Progenitor cell of endocrine pancreas (in vitro differentiated cells): Measurements from ENCODE around the gene RNF19B. TPM values are rescaled to one million over a fixed set of nuclear protein-coding genes. Genes with fewer than 3 reads are reported as not detected.
A peak's percentile ranks its signal among the peaks of the same experiment; 100 is the strongest.

Experiments used
- DNase-seq: peaks from one replicate; pipeline ENCODE4 v3.0.0; 2021; ENCODE audit warnings: low spot score; ENCODE audit not compliant: unreplicated experiment
- H3K27ac Mint-ChIP-seq: 2 replicates; pipeline ENCODE4 v1.8.0; 2021; ENCODE audit warnings: mild to moderate bottlenecking, moderate library complexity, mixed read lengths
- H3K27me3 Mint-ChIP-seq: 2 replicates; pipeline ENCODE4 v1.8.0; 2021; ENCODE audit warnings: mixed read lengths
- H3K36me3 Mint-ChIP-seq: 2 replicates; pipeline ENCODE4 v1.8.0; 2022; ENCODE audit warnings: mixed read lengths; ENCODE audit not compliant: insufficient read depth
- H3K4me1 Mint-ChIP-seq: 2 replicates; pipeline ENCODE4 v1.8.0; 2021; ENCODE audit warnings: low read depth, mixed read lengths
- H3K4me3 Mint-ChIP-seq: 2 replicates; pipeline ENCODE4 v1.8.0; 2021; ENCODE audit warnings: low read depth, mild to moderate bottlenecking, moderate library complexity, mixed read lengths
- H3K9me3 Mint-ChIP-seq: 2 replicates; pipeline ENCODE4 v1.8.0; 2021; ENCODE audit warnings: low read depth, mixed read lengths
- total RNA-seq: library from RNA; stranded (reverse); gene quantifications from 2 replicates; pipeline ENCODE4 v1.2.1, GENCODE V29; 2021
- TF ChIP-seq, protein P1 (sequence below): fragments of 200-600 bp; sonication (generic); IDR thresholded peaks from one replicate; pipeline ENCODE4 v1.5.0; 2021; ENCODE audit warnings: antibody characterized with exemption, mild to moderate bottlenecking; ENCODE audit not compliant: unreplicated experiment

Gene RNF19B
- total RNA-seq, 1 donor from 2014 or later, result 14.2 TPM

DNA sequence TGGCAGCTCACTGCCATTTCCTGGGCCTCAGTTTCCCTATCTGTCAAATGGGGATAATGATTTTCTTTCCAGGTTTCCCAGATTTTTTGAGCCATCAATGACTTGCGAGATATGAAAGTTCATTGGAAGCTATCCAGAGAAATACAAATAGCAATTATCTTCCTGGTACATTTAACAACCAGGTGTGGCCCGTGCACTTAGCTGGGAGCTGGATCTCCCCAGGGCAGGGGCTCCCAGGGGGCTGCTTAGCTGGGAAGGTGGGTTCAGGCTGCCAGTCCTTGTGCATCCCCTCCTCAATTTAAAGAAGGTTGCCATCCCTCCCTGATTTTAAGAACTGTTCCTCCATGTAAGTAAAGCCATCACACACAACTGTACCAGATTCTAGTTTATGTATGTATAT is 59.8 kb downstream of the RNF19B start:
- Mint-ChIP-seq H3K9me3 (no peaks in the 10 kb centered on the region), H3K4me3 (no peak overlapping the region), H3K27me3 (peaks cover 24% of the 10 kb centered on the region)

DNA sequence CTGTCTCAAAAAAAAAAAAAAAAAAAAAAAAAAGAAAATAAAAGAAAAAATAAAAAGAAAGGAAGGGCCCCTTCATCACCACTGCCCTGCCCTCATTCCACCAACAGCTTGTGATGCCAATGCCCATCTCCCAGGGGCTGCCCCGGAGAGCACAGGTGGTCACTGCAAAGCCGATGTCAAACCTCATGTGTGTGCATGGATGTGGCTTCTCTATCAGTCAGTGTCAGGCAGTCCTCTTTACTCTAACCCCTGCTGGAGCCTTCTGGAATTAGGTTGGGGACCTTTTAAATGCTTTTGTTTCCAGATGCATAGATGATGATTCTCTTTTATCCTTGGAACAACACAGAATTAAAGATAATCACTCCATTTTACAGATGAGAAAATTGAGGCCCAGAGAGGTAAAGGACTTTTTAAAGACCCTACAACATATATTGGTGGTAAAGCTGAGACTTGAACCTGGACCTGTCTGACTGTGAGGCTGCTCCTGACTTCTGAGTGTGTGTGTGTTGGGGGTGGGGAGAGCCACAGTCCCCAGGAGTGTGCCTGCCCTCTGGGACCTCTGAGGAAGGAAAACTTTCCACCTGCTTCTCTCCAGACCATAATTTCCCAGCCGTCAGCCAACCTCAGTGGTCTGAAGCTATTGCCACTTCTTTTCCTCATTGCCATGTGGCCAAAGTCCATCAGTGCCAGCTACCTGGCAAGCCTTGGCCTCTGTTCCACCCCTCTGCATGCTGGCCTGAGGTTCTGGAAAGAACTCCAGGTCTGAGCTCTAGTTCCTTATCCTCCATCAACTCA is 60.4 kb downstream of the RNF19B start:
- H3K27ac Mint-ChIP-seq, result no peak overlapping the region
- no peaks in the 10 kb centered on the region for H3K36me3 Mint-ChIP-seq
- DNase-seq, result no peak
- H3K27me3 Mint-ChIP-seq, result peaks cover 28% of the 10 kb centered on the region
- TF ChIP-seq, protein P1, sequence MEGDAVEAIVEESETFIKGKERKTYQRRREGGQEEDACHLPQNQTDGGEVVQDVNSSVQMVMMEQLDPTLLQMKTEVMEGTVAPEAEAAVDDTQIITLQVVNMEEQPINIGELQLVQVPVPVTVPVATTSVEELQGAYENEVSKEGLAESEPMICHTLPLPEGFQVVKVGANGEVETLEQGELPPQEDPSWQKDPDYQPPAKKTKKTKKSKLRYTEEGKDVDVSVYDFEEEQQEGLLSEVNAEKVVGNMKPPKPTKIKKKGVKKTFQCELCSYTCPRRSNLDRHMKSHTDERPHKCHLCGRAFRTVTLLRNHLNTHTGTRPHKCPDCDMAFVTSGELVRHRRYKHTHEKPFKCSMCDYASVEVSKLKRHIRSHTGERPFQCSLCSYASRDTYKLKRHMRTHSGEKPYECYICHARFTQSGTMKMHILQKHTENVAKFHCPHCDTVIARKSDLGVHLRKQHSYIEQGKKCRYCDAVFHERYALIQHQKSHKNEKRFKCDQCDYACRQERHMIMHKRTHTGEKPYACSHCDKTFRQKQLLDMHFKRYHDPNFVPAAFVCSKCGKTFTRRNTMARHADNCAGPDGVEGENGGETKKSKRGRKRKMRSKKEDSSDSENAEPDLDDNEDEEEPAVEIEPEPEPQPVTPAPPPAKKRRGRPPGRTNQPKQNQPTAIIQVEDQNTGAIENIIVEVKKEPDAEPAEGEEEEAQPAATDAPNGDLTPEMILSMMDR, result no peak
- H3K4me3 Mint-ChIP-seq, result no peak overlapping the region
- H3K9me3 Mint-ChIP-seq, result no peaks in the 10 kb centered on the region
- H3K4me1 Mint-ChIP-seq, result no peaks in the 10 kb centered on the region

More for the DNA sequence above, 59.8 kb downstream of the RNF19B start:
- Mint-ChIP-seq H3K4me1 (no peaks in the 10 kb centered on the region), H3K36me3 (no peaks in the 10 kb centered on the region), H3K27ac (no peak overlapping the region)
- TF ChIP-seq, protein P1, result no peak
- DNase-seq, result no peak

GRCh38 chr1:32902535-32902920 is 62.1 kb downstream of the RNF19B start:
- TF ChIP-seq, protein P1, result no peak
- Mint-ChIP-seq H3K36me3 (no peaks in the 10 kb centered on the region), H3K27me3 (peaks cover 38% of the 10 kb centered on the region)

GRCh38 chr1:32901823-32902534 is 62.6 kb downstream of the RNF19B start:
- TF ChIP-seq, protein P1, result no peak
- peaks cover 42% of the 10 kb centered on the region for H3K27me3 Mint-ChIP-seq
- DNase-seq, result no peak
- H3K9me3 Mint-ChIP-seq, result no peaks in the 10 kb centered on the region
- no peaks in the 10 kb centered on the region for H3K4me1 Mint-ChIP-seq
- H3K27ac Mint-ChIP-seq, result peak overlapping the region; percentile 64
- H3K36me3 Mint-ChIP-seq, result no peaks in the 10 kb centered on the region
- peak overlapping the region; percentile 78 for H3K4me3 Mint-ChIP-seq

More at GRCh38 chr1:32902535-32902920, 62.1 kb downstream of the RNF19B start:
- no peaks in the 10 kb centered on the region for H3K9me3 Mint-ChIP-seq
- DNase-seq, result no peak
- H3K4me3 Mint-ChIP-seq, result peak overlapping the region; percentile 65
- no peaks in the 10 kb centered on the region for H3K4me1 Mint-ChIP-seq
- H3K27ac Mint-ChIP-seq, result no peak overlapping the region

DNA sequence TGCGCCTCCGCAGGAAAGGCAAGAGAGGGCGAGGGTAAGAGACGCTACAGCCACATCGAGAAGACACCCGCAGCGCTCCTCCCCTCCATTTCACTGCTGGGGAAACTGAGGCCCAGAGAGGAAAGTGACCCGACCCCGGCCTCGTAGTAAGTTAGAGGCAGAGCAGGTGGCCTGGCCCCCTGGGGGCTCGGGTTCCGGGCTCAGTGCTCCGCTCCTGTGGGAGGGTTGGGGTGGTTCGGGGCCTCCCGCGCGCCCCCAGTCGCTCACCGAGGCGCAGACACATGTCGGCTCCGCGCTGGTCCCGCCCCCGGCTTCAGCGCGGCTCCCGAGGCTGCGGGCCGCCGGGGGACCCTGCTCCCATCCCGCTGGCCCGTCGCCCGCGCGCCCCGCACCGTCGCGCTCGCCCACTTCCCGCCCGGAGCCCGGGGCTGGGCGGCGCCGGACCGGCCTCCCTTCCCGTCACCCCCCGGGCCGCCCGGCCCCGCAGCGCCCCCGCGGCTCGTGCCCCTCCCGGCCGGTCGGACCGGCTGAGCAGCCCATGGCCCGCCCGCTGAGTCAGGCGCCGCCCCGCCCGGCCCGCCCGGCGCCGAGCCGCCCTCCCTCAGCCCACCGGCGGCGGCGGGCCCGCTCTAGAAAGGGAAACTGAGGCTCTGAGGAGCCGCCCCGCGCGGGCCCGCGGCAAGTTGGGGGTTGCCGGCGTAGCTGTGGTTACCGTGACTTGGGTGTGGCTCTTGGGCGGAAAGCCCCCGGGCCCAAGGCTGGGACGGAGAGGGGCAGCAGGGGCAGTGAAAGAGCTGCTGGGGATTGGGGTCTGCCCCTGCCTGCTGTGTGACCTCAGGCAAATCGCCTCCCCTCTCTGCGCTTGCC is 63.4 kb downstream of the RNF19B start, which contains the start of gene TMEM54:
Gene TMEM54, minus strand, starts transcription at position 434 of the 867 bp plus-strand sequence. Its CDS starts 151 bp downstream, at position 283.
- H3K9me3 Mint-ChIP-seq, result no peaks in the 10 kb centered on the region
- H3K27me3 Mint-ChIP-seq, result peaks cover 47% of the 10 kb centered on the region
- H3K36me3 Mint-ChIP-seq, result no peaks in the 10 kb centered on the region
- peak within 1 kb of the TSS; percentile 78 for H3K4me3 Mint-ChIP-seq
- H3K4me1 Mint-ChIP-seq, result no peaks in the 10 kb centered on the region
- DNase-seq, result peak; percentile 50
- TF ChIP-seq, protein P1, result no peak
- H3K27ac Mint-ChIP-seq, result peak within 1 kb of the TSS; percentile 64
